HT1080 (cell line): ENCODE data around the gene TEX35. TPM values are rescaled to one million over a fixed set of nuclear protein-coding genes. Genes with fewer than 3 reads are reported as not detected.
"Not testable (repeated sequence)": the region's sequence is repeated elsewhere in the genome, so short reads cannot be mapped to it uniquely, and the experiment has no call there.

ENCODE experiments used
- DNase-seq: peaks from one replicate; pipeline ENCODE4 v3.0.0-alpha.2; 2015; ENCODE audit warnings: low read depth
- total RNA-seq: library from RNA; depleted of rRNA; stranded (reverse); fragments of >200 nt; shearing (Covaris generic); gene quantifications from 2 replicates; pipeline ENCODE4 v1.2.3, GENCODE V29; 2014

Gene TEX35
- total RNA-seq, 1 experiment from 2014 or later, result not detected

- peak; percentile 72 for DNase-seq
Observed at GRCh38 chr1:178540646-178541045, 27.7 kb downstream of the TEX35 start.

- no peak for DNase-seq
Observed at GRCh38 chr1:178541379-178541778, 28.5 kb downstream of the TEX35 start.

GRCh38 chr1:178541829-178542553, 29.1 kb downstream of the TEX35 start:
- DNase-seq, result no peak

- DNase-seq, result peak; percentile 83
Observed at GRCh38 chr1:178542554-178543289, 29.8 kb downstream of the TEX35 start.

GRCh38 chr1:178543290-178543607, 30.3 kb downstream of the TEX35 start:
- DNase-seq, result no peak

GRCh38 chr1:178544531-178544930, 31.6 kb downstream of the TEX35 start:
- no peak for DNase-seq

- no peak for DNase-seq
Observed at GRCh38 chr1:178548108-178548507, 35.2 kb downstream of the TEX35 start.

- DNase-seq, result no peak
Observed at GRCh38 chr1:178551307-178551706, 38.4 kb downstream of the TEX35 start.

- no peak for DNase-seq
Observed at GRCh38 chr1:178551940-178552339, 39.0 kb downstream of the TEX35 start.

GRCh38 chr1:178552856-178553255, 39.9 kb downstream of the TEX35 start:
- DNase-seq, result no peak

- not testable (repeated sequence) for DNase-seq
Observed at GRCh38 chr1:178554351-178554750, 41.4 kb downstream of the TEX35 start.

- DNase-seq, result not testable (repeated sequence)
Observed at GRCh38 chr1:178555613-178556012, 42.7 kb downstream of the TEX35 start.

- DNase-seq, result not testable (repeated sequence)
Observed at GRCh38 chr1:178558816-178559215, 45.9 kb downstream of the TEX35 start.

- DNase-seq, result no peak
Observed at GRCh38 chr1:178560871-178561376, 48.0 kb downstream of the TEX35 start.

- DNase-seq, result no peak
Observed at GRCh38 chr1:178563099-178563820, 50.4 kb downstream of the TEX35 start.

GRCh38 chr1:178564086-178564782, 51.3 kb downstream of the TEX35 start:
- no peak for DNase-seq

GRCh38 chr1:178564783-178565180, 51.9 kb downstream of the TEX35 start:
- DNase-seq, result no peak

- DNase-seq, result no peak
Observed at GRCh38 chr1:178565586-178565985, 52.7 kb downstream of the TEX35 start.

GRCh38 chr1:178566187-178566586, 53.3 kb downstream of the TEX35 start:
- no peak for DNase-seq

GRCh38 chr1:178571807-178572206, 58.9 kb downstream of the TEX35 start:
- no peak for DNase-seq
